HG03039 (cell line): ENCODE data around the gene HIVEP3.

Experiments used
- ATAC-seq: cut with Tn5 transposase; IDR thresholded peaks from one replicate; pipeline ENCODE4 v1.9.1; 2021; ENCODE audit warnings: mild to moderate bottlenecking, moderate library complexity; ENCODE audit not compliant: unreplicated experiment

HIVEP3 gene

DNA sequence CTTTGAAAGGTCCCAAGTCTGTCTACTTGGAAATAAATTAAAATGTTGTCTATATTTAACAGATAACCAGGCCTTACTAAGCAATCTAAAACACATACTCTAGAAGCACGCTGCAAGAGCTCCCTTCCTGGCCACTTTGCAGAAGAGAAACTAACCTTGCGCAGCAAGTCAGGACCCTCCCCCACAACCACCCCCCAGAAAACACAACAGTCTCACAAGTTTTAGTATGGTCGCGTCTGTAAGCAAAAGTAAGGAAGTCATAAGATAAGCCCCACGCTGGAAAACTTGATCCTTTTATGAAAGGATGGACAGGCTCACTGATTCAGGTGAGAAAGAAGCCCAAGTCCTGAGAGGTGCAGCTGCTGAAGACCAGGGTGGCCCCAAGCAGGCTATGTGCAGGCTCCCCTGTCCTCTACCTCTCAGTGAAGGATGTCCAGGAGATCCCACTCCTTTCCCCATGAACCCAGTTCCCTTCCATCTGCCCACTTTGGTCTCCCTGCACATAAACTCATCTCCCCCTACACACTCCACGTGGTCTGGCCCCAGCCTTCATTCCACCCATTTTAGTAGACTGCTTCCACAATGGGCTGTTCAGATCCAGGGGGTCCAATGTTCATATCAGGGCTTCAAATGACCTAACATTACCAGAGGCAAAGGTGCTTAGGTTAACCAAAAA, 23.8 kb downstream of the HIVEP3 start:
- no peak for ATAC-seq

- no peak for ATAC-seq
These were observed 24.5 kb downstream of the HIVEP3 start for GRCh38 chr1:41894101-41894807.

DNA sequence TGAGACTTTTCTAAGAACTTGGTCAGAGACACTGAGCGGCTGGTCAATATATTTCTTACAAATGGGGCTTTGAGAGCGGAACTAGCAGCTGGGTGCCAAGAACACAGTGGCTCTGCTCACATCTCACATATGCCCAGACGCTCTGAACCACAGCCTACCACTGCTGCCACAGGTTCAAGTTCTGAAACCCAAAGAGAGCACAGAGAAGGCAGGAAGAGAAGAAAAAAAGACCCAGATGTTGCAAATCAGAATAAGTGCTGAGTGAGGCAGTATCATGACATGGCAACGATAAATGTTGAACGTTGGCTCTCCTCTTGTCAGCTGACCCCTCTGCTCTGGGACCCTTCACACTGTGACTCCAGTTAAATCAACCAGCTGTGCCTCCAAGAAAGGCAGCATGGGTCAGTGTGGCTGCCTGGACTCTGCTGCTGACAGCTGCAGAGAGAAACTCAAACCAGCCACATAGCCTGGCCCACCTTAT, 26.4 kb downstream of the HIVEP3 start:
- no peak for ATAC-seq

- no peak for ATAC-seq
These were observed 27.4 kb downstream of the HIVEP3 start for GRCh38 chr1:41891199-41891896.

- ATAC-seq = no peak
These were observed 27.9 kb downstream of the HIVEP3 start for GRCh38 chr1:41890825-41891198.

- ATAC-seq = no peak
These were observed 29.0 kb downstream of the HIVEP3 start for GRCh38 chr1:41889506-41890414.

DNA sequence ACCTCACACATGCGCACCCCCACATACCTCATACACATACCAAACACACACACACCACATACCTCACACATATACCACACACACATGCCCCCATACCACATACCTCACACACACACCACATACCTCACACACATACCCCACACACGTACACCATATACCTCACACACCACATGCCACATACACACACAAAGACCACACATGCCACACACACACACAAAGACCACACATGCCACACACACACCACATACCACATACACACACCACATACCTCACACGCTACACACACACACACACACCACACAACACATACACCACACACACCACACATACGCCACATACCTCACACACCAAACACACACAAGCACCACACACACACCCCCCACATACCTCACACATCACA, 30.0 kb downstream of the HIVEP3 start:
- no peak for ATAC-seq

DNA sequence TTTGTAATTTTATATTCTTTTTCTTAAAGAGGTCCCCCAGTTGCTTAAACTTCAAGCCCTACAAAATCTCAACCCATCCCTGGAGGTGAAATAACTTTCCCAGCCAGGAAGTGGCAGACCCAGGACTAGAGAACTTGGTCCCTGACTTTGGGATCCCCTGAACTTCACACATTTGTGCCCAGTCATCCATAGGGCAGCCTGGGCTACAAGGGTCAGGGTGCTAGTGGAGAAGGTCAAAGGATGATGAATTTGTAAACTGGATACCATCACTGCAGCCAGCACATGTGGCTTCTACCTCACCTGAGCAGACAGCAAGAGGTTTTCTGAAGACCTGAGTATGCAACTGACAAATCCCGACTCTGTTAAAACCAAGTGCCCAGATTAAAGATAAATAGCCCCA, 31.4 kb downstream of the HIVEP3 start:
- ATAC-seq = no peak

DNA sequence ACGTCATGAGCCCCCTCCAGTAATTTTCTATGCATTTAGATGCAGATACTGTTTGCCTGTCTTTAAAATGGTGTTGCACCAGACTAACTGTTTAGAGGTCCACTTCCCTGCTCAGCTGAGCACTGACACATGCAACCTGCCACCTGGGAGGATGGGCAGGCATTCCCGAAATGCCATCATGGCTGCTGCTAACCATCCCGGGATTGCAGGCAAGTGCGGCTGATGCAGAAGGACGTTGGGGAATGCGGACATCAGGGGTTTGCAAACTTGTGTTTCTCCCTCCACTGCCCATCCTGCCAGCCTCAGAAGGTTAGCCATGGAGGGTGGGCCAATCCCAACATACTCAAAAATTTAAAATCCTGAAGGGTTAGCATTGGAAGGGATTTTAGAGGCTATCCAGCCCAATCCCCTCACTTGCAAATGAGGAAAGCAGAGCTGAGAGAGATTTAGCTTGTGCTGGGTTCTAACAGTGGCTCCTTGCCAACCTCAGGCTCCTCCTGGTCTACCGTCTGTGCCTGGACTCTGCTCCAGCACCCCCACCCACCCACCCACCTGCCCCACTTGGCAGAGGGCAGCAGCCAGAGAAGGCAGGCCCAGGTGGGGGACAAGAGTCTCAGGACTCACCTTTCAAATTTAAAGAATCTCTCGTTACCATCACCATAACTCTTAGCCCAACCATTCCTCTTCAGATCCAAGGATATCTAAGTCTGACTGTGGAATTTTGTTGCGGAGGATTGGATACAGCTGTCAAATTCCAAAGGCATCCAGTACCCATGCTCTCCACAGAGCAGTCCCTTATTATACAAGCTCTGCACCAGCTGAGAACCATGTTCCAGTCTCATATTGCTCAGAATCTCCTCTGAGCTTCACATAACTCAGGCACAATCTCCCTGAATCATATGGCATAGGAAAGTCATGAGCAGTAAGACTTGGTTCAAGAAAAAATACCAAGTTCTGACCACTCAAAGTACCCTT, 34.2 kb downstream of the HIVEP3 start:
- no peak for ATAC-seq

DNA sequence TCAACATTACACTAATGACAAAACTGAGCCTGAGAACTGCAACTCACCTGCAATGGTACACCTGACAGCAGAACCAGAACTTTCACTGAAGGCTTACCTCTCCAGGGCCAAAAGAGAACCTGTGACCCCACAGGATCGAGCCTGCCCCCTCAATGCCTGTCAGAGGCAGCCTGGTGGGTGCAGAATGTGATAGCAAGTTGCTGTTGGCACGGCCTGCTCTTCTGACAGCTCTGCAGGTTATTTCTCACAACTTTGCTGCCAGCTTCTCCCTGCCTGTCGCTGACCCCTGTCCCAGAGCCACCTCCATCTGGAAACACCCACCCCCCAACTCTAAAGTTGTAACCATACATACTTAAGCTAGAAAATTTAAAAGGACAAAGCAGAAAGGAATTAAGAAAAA, 35.2 kb downstream of the HIVEP3 start:
- ATAC-seq = no peak

- ATAC-seq = no peak
These were observed 36.2 kb downstream of the HIVEP3 start for GRCh38 chr1:41882486-41882885.

GRCh38 chr1:41882068-41882477, 36.6 kb downstream of the HIVEP3 start:
- ATAC-seq = no peak

GRCh38 chr1:41880950-41881885, 37.5 kb downstream of the HIVEP3 start:
- no peak for ATAC-seq

- ATAC-seq = no peak
These were observed 38.5 kb downstream of the HIVEP3 start for GRCh38 chr1:41880261-41880660.

- ATAC-seq = no peak
These were observed 39.1 kb downstream of the HIVEP3 start for GRCh38 chr1:41879617-41880016.

- no peak for ATAC-seq
These were observed 39.8 kb downstream of the HIVEP3 start for GRCh38 chr1:41878911-41879310.

DNA sequence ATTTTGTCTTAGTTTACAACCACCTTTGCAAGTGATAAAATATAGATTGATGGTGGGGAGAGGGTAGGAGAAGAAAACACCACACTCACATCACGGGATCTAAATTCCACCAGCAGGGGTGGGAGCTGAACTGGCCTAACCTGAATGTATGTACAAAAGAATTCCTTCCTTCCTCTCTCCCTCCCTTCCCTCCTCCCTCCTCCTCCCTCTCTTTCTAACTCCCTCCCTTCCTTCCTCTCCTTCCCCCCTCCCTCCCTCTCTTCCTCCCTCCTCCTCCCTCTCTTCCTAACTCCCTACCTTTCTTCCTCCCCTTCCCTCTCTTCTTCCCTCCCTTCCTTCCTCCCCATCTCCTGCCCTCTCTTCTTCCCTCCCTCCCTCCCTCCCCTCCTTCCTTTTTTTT, 40.2 kb downstream of the HIVEP3 start:
- ATAC-seq = no peak

DNA sequence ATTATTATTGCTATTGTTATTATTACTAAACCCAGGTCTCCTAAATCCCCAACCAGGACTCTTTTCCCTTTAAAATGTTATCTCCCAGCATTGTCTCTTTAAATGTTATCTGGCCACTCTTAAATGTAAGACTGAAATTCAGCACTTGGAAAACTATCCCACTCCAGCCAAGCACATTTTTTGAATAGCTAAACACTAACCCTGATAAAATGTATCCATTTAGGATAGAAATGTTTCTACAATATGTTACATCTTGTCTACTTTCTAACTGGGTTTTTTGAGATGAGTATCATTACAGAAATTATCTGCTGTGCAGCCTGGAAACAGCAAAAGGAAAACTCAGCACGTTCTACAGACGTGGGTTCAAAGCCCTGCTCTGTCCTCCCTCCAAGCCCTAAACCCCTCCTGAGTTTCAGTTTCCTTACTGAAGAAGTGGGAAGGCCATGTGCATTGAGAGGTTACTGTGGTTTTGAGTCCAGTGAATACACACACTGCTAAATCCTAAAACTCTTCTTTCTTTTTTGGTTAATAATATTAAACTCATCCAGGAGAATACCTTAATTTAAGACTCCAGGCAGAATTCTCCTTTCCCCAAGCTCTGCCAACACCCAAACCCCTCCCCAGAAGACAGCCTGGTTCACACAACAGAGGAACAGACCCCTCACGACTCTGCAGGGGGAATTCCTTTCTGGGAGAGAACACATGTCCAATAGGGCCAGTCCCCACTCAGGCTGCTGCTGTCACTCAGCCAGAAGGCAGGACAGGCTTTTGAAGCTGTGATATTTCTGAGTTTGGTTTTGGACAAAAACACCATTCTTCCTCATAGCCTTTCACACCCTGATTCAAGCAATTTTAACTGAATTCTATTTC, 41.9 kb downstream of the HIVEP3 start:
- no peak for ATAC-seq
